HUDEP-2 (cell line): Measurements from ENCODE around the gene DBT.
"Not testable (repeated sequence)": the region's sequence is repeated elsewhere in the genome, so short reads cannot be mapped to it uniquely, and the experiment has no call there.

ENCODE experiments used
- DNase-seq, 76 experiments: peaks; one replicate each; lab custom pipeline; 2025; ENCODE audit not compliant: unreplicated experiment in 76 of 76; lab: John Stamatoyannopoulos, UW

DBT gene

GRCh38 chr1:100252901-100253300 lies 3.3 kb upstream of the DBT start:
- no peak for DNase-seq

DNA sequence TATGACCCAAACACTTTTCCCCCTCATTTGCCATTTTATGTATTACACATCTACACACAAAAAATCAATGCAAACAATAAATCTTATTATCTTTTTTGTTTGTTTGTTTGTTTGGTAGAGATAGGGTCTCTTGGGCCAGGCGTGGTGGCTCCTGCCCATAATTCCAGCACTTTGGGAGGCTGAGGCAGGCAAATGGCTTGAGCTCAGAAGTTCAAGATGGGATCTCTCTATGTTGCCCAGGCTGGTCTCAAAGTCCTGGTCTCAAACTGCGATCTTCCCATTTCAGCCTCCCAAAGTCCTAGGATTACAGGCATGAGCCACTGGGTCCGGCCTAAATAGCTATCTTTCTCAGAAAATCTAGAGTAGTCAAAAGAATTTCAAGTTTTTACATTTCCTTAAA lies 1.2 kb upstream of the DBT start:
- no peak for DNase-seq

GRCh38 chr1:100250264-100250663 lies 630 bp upstream of the DBT start:
- DNase-seq, result no peak

DNA sequence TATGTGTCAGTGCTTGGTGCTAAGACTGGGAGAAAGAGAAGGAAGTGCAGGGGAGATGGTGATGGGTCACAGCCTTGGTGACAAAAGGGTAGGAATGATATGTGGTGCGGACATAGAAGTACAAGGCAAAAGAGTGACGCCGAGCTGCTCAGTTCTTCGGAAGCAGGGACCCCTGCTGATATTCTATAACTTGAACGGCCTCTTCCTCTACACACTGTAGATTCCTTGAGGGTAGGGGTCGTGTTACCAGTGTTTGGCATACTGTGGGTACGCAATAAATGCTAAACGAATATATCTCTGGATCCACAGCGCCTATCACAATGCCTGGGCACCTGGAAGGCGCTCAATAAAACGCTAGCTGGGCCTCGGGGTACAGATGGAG lies 488 bp downstream of the DBT start:
- DNase-seq, result no peak

- DNase-seq, result no peak
Measured at GRCh38 chr1:100246738-100247137, 2.9 kb downstream of the DBT start.

DNA sequence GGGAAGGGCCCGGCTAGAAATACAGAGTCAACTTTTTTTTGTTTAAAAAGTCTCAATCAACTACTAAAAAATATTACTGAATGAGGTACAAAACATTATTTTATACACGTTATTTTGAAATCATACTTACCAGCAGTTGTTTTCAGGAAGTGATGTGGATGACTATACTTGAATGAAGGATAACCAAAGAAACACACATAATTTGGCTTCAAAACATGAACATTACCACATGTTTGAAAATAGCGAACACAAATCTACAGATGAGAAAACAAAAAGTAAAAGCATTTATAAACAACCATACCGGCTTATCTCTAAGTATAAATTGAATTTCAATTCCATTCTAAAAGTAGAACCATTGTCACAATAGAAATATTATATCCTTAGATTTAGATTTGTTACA lies 9.0 kb downstream of the DBT start:
- DNase-seq, result no peak

- no peak for DNase-seq
Measured at GRCh38 chr1:100239961-100240360, 9.7 kb downstream of the DBT start.

DNA sequence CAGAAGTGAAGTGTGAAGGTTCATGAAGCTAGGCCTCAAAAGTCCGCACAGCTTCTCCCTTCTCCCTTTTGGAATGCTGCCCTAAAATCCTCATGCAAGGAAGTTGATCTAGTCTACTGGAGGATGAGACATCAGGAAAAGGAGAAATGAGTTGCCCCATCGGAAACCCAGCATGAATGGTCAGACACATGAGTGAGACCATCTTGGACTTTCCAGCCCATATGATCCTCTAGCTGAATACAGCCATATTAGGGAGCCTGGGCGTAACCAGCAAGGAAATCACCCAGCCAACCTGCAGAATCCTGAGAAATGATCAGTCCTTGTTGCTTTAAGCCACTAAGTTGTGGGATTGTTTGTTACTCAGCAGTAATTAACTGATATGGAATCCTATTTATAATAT lies 12.5 kb downstream of the DBT start:
- DNase-seq, result no peak

DNA sequence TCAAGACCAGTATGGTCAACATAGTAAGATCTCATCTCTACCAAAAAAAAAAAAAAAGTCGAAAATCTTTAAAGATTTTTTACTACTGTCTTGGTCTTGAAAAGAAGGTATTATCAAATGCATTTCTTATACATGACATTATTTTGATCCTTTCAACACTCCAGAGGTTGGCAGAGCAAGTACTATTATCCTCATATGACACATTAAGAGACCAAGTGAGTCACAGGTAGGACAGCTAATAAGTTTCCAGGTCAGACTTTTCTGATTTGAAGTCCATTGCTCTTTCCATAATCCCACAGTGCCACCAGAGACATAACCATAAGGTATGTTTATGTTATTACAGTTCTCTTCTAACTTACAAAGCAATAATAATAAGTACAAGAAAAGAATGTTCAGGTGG lies 15.2 kb downstream of the DBT start:
- no peak for DNase-seq

DNA sequence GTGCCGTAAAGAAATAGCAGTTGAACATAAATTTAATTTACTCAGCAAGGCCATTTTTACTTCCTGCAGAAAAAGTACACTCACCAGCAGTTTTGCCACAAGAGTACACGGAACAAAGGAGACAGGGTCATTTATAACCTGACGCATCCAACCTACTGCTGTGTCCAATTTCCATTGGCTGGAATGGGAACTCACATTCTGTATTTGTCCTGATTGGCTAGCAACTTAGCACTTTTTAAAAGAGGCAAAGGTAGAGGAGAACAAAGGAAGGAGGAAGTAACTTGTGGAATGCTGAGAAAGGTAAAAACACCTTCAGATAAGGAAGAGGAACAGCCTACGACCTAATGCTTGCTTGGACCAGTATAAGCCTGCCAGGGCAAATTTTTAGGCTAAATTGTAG lies 16.1 kb downstream of the DBT start:
- not testable (repeated sequence) for DNase-seq

DNA sequence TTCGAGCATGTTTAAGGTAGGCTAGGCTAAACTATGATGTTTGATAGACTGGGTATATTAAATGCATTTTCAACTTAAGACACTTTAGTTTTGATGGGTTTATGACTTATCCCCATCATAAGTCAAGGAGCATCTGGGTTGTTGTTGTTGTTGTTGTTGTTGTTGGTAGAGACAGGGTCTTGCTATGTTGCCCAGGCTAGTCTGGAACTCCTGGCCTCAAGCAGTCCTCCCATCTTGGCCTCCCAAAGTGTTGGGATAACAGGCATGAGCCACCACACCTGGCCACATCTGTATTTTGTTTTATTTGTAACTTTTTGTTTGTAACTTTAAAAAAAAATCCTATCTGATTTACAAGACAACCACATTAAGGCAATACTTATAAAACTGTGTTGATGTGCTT lies 17.5 kb downstream of the DBT start:
- DNase-seq, result no peak

DNA sequence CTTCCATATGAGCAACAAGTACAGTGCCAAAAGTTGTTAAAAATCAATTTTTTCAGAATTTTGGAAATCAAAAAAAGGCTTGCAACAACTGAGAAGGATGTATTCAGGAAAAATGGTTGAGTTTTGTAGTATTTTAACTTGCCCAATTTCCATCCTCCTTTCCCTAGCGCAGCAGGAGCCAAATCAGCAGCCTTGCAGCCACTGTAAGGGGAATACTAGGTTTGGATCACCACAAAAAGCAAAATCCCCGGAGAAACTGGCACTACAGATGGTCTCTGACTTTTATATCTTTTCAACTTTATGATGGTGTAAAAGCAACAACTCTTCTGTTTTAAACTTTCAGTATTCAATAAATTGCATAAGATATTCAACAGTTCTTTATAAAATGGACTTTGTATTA lies 17.9 kb downstream of the DBT start:
- DNase-seq, result no peak

- no peak for DNase-seq
Measured at GRCh38 chr1:100230765-100231164, 18.9 kb downstream of the DBT start.

- DNase-seq, result no peak
Measured at GRCh38 chr1:100229681-100230443, 19.8 kb downstream of the DBT start.

DNA sequence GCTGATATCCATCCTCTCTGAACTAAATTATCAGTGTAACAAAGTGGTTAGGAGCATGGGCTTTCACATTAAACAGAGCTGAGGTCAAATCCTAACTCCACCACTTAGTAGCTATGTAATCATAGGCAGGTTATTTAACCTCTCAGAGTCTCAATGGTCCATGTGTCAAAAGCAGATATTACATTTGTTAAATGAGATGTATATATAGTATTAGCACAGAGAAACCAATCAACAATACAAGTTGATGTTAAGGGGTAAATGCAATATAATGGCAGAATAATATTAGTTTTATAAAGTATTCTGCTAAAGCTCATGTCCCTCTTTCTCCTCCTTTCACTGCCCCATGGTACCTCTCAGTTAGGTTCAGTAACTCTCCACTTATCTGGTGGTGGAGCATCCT lies 27.2 kb downstream of the DBT start:
- no peak for DNase-seq

GRCh38 chr1:100219883-100220282 lies 29.8 kb downstream of the DBT start:
- no peak for DNase-seq

DNA sequence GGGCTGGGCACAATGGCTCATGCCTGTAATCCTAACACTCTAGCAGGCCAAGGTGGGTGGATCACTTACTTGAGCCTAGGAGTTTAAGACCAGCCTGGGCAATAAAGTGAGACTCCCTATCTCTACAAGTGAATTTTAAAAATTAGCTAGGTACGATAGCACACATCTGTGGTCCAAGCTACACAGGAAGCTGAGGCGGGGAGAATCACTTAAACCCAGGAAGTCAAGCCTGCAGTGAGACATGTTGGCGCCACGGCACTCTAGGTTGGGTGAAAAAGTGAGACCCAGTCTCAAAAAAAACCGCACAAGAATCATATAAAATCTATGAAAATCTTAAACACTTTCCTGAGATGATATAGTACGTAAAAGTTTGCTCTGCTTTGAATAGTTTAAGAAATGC lies 30.2 kb downstream of the DBT start:
- DNase-seq, result no peak

DNA sequence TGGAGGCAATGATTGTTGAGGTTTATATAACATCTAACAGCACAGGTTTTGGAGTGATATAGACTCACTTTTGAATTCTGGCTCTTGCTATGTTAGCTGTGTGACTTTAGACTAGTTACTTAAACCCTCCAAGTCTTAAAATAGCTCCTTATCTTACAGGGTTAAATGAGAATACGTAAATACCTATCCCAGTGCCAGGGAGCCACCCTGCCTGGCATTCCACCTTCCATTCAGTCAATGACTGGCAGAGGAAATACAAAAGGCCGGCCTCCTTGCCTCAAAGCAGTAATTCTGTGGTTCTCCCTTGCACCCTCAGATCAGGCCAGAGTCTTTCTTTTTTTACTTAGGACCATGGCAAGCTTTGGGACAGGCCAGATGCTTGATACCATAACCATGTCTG lies 31.8 kb downstream of the DBT start:
- no peak for DNase-seq

DNA sequence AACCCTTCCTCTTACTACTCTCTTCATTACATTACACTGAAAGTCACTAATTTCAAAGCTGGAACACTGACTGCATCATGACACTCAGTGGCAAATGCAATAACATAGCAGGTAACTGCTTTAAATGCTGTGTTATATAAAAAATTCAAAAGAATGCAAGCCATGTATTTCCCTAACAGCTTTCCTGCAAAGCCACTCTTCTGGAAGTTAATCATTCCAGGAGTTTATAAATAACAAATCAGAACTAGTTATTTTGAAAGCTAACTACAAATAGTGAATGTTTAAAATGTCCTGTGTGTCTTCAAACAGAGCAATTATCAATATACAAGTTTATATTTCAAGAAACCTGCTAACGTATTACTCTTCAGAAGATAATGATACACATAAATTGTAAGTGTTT lies 34.5 kb downstream of the DBT start:
- no peak for DNase-seq

DNA sequence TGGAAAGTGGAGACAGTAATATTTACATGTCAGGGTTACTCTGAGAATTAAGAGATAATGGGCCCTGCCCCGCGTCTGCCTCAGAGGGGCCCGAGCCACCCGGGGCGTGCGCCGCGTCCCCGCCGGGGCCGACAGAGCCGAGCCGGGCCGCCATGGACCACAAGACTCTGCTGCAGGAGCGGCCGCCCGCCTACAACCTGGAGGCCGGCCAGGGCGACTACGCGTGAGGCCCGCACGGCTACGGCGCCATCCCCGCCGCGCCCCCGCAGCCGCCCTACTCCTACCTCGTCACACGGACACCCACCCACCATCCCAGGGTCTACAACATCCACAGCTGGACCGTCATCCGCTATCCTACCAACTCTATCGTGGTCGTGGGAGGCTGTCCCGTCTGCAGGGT lies 36.5 kb downstream of the DBT start:
- DNase-seq, result no peak

- DNase-seq, result no peak
Measured at GRCh38 chr1:100206301-100206700, 43.3 kb downstream of the DBT start.

DNA sequence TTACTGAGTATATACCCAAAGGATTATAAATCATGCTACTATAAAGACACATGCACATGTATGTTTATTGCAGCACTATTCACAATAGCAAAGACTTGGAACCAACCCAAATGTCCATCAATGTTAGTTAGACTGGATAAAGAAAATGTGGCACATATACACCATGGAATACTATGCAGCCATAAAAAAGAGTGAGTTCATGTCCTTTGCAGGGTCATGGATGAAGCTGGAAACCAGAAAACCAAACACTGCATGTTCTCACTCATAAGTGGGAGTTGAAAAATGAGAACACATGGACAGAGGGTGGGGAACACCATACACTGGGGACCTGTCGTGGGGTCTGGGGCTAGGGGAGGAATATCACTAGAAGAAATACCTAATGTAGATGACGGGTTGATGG lies 44.0 kb downstream of the DBT start:
- DNase-seq, result not testable (repeated sequence)

- DNase-seq, result not testable (repeated sequence)
Measured at GRCh38 chr1:100205103-100205502, 44.5 kb downstream of the DBT start.
